Hepatocyte (in vitro differentiated cells): ENCODE results near the gene COMT.

Experiments
- EZH2 ChIP-seq: fragments of 200-600 bp; sonication (generic); IDR thresholded peaks from 2 replicates; pipeline ENCODE4 v1.6.1; 2016; ENCODE audit warnings: antibody characterized with exemption, mild to moderate bottlenecking, borderline replicate concordance
- EZH2phosphoT487 ChIP-seq: fragments of 200-600 bp; sonication (generic); IDR thresholded peaks from one replicate; pipeline ENCODE4 v1.6.1; 2018; ENCODE audit warnings: antibody characterized with exemption, mild to moderate bottlenecking, low read depth, moderate library complexity; ENCODE audit not compliant: unreplicated experiment, severe bottlenecking
- TF ChIP-seq, protein P1 (sequence below): fragments of 200-600 bp; sonication (generic); IDR thresholded peaks from 2 replicates; pipeline ENCODE4 v1.5.1; 2016; ENCODE audit warnings: antibody characterized with exemption, mild to moderate bottlenecking; ENCODE audit not compliant: poor library complexity

GRCh38 chr22:19895160-19895849 lies 46.3 kb upstream of the COMT start:
- TF ChIP-seq EZH2 (no peak), EZH2phosphoT487 (no peak)
- TF ChIP-seq, protein P1, sequence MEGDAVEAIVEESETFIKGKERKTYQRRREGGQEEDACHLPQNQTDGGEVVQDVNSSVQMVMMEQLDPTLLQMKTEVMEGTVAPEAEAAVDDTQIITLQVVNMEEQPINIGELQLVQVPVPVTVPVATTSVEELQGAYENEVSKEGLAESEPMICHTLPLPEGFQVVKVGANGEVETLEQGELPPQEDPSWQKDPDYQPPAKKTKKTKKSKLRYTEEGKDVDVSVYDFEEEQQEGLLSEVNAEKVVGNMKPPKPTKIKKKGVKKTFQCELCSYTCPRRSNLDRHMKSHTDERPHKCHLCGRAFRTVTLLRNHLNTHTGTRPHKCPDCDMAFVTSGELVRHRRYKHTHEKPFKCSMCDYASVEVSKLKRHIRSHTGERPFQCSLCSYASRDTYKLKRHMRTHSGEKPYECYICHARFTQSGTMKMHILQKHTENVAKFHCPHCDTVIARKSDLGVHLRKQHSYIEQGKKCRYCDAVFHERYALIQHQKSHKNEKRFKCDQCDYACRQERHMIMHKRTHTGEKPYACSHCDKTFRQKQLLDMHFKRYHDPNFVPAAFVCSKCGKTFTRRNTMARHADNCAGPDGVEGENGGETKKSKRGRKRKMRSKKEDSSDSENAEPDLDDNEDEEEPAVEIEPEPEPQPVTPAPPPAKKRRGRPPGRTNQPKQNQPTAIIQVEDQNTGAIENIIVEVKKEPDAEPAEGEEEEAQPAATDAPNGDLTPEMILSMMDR, result no peak
